ENCODE measurements around the gene NAALADL2.
"Not testable (repeated sequence)": the region's sequence is repeated elsewhere in the genome, so short reads cannot be mapped to it uniquely, and the experiment has no call there.

NAALADL2 gene

DNA sequence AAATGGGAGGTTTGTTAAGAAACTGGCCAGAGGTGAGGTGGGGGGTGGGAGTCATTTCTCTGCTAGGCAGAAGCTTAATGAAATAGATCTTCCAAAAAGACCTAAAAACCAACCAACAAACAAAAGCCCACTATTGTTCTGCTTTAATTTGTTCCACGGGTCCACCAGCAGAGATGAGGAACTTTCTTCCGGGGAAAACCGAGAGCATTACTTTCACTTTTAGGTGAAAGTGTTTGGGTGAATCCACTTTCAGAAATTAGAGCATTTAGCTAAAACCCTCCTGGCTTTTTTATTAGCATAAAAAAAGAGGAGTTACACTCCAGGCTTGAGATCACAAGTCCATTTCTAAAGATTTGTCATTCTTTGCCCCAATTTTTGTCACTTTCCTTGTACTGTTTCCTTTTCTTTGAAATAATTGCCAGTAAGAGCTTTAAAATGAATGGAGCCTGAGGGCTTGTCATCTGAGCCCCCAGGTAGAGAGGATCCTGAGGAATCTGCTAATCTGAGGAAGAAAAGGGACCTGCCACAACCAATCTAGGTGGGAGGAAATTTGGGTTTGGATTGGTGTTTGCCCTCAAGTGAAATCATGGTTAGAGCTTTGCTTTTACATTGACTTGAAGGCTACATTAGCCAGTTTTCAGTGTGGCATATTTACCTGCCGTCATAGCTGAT lies 667.6 kb downstream of the NAALADL2 start:
- no peak for DNase-seq

DNA sequence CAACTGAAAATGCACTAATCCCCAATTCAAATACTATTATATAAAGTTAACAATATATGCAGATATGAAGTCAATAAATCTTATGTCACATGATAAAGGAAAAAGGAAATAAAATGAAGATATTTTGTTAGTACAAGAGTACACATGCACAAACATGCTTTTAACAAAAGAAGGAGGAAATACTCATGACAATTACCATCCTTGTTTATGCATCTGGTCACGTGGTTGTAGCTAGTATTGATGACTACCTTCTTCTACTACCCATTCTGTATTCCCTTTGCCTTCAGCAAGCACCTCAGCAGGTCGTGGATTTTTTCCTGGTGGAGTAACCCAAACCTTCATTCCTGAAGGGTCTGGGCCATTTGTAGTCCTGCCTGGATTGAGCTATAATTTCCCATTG lies 669.6 kb downstream of the NAALADL2 start:
- DNase-seq = not testable (repeated sequence)

DNA sequence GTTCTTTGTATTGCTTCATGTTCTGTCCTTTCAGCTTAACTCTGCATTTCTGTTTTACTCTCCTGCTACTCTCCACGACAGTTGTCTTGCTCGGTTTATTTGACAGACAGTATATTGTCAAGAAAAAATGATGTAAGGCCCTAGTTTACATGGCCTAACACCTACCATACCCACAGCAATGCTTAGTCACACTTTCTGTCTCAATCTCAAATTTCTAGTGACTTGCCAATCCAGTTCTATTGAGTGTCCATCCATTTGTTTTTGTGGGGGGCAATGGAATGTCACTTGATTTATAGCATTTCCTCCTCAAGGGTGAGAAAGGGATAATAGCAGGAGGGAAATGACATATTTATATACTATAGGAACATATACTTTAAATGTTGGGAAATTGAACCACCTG lies 676.2 kb downstream of the NAALADL2 start:
- no peak for DNase-seq

GRCh38 chr3:175546115-175546514 lies 687.0 kb downstream of the NAALADL2 start:
- DNase-seq = no peak

DNA sequence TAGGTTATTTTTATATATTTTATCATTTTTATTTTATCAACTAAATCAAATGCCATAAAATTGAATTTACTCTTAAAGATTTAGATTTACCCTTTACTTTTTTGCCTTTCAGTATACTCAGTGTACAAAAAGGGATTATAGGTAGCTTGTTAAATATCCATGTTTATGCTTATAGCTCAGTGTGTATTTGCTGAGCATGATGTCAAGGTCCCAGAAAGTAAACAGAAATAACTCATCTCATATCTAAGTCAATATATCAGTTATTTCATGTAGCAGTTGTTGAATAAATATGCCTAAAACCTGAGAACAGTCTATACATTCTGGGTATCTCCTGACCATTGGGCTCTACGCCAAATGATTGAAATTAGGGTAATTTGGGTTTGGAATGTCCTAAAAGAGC lies 693.8 kb downstream of the NAALADL2 start:
- DNase-seq = no peak

DNA sequence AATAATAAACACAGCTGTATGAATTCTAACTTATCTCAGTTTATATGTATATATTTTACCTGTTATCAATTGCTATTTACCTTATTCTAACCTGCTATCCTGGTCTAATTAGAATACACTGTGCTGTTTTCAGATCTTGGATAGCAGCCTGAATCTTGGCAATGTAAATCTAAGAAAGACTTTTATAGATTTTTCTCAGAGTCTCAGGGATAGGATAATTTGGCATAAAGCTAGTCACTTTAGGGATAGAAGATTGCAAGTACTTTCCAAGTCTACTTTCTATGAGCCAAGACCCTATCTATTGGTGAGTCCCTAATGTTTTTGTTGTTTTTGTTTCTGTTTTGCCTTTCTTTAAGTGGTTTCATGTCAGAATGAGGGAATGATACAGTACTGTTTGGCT lies 695.7 kb downstream of the NAALADL2 start:
- DNase-seq = no peak

DNA sequence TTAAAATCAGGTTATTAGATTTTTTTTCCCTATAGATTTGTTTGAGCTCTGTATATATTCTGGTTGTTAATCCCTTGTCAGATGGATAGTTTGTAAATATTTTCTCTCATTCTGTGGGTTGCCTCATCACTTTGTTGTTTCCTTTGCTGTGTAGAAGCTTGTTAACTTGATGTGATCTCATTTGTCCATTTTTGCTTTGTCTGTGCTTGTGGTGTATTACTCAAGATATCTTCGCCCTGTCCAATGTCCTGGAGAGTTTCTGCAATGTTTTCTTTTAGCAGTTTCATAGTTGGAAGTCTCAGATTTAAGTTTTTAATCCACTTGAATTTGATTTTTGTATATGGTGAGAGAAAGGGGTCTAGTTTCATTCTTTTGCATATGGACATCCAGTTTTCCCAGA lies 699.1 kb downstream of the NAALADL2 start:
- no peak for DNase-seq

DNA sequence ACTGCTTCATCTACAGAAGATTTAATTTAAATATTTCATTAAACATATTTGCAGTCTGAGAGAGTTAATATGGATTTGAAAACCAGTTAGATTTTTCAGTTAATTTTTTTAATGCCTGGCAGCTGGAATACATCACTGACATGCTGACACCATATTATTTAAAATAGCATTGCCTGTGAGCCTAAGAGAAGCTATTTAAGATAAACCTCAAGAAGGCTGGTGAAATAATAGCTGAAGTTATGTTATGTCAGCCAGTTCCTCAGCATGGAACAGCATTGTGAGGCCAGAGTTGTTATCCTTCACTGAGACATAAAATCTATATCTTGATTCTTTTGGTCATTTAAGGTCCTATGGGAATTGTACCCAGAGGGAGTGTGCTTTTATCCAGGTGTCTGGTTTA lies 705.2 kb downstream of the NAALADL2 start:
- no peak for DNase-seq

DNA sequence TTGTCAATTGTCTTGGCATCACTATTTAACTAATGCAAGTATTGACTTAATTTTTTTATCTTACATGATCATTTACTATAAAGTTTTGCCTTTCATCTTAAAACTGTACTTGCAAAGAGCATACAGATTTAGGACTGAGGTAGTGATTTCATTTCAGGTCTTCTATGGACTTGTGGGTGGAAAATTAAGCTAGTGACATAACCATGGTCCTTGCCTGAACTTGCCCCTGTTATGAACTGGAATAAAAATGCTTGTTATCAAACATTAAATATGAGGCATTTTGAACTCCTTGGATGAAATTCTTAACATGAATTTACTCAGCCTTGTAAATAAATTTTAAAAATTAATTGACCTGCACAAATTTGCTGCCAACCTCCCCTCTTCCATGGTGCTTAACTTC lies 712.0 kb downstream of the NAALADL2 start:
- DNase-seq = no peak

GRCh38 chr3:175573226-175573625 lies 714.1 kb downstream of the NAALADL2 start:
- no peak for DNase-seq

DNA sequence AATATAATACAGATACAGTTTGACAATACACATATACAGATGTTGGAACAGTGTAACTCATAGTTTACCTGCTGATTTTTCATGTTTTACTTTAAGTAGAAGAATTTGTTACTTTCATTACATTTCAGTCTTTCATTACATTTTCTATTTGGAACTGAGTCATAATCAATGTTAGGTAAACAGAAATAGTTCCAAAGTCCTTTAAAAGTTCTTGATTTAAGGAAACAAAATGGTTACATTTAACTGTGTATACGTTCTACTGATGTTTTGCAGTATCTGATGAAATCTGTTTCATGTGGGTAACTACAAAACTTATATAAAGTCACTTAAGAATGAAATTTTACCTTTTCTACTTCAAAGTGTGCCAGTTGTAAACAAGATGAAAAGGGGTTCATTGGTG lies 721.2 kb downstream of the NAALADL2 start:
- DNase-seq = no peak

DNA sequence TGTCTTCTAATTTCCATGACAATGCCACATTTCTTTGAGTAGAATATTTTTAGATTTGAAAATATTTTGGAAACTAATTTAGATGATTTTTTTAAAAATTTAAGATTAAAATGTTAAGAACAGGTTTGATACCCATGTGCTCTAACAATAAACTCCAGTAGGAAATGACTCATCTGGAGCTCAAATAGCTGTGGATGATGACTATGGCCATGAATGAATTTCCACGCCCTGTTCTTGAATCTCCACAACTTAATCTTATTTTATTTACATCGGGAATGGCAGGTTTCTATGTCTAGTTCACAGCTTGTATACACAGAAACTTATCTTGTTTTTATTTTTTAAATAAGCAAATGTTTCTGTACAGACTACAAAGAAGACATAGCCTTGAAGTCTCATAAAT lies 726.8 kb downstream of the NAALADL2 start:
- DNase-seq = no peak

- DNase-seq = no peak
Observed at GRCh38 chr3:175590745-175591144, 731.6 kb downstream of the NAALADL2 start.

DNA sequence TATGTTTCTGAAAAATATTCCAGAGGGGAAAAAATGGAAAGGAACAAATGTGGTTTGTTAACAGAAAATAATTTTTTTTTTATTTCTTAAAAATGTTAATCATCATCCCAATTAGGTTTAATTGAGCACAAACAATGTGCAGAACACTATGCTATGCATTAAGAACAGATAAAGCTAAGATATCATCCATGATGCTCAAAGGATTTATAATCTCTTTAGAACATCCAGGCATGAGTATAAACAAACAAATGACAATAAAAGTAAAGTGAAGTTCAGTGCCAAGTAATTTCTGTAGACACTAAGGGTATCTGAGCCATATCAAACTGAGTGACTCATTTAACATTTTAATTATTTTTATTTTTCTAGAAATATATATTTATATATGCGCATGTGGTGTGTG lies 732.2 kb downstream of the NAALADL2 start:
- no peak for DNase-seq

DNA sequence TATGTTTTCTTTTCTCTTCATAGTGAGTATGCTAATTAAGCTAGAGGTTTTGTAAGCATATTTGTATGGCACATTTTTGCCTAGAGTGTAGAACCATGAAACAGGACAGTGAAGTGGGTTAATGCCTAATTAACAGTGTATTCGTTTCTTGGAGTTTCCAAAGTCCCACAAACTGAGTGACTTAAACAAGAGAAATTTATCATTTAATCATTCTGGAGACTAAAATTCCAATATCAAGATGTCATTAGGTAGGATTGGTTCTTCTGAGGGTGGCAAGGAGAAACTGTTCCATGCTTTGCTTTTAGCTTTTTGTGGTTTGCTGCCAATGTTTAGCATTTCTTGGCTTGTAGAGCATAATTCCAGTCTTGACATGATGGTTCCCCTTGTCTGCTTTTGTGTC lies 734.2 kb downstream of the NAALADL2 start:
- no peak for DNase-seq

GRCh38 chr3:175598740-175599139 lies 739.6 kb downstream of the NAALADL2 start:
- no peak for DNase-seq

- DNase-seq = no peak
Observed at GRCh38 chr3:175601521-175601920, 742.4 kb downstream of the NAALADL2 start.

DNA sequence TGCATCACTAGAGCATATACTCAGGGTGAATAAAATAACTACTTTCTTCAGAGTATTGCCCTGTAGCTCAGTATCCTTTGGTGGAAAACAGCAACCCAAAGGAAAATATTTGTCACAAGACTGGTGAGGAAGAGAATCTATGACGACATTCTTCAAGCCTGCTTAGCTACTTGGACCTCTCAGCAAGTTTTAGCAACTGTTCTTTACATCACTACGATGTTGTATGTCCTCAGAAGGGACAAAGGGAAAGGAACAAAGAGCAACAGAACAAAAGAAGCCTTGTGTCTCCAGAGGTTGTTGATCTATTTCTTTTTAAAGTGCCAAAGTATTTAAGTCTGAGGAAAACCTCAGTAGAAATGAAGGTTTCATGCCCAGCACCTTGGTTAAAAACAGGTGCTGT lies 746.7 kb downstream of the NAALADL2 start:
- DNase-seq = no peak

DNA sequence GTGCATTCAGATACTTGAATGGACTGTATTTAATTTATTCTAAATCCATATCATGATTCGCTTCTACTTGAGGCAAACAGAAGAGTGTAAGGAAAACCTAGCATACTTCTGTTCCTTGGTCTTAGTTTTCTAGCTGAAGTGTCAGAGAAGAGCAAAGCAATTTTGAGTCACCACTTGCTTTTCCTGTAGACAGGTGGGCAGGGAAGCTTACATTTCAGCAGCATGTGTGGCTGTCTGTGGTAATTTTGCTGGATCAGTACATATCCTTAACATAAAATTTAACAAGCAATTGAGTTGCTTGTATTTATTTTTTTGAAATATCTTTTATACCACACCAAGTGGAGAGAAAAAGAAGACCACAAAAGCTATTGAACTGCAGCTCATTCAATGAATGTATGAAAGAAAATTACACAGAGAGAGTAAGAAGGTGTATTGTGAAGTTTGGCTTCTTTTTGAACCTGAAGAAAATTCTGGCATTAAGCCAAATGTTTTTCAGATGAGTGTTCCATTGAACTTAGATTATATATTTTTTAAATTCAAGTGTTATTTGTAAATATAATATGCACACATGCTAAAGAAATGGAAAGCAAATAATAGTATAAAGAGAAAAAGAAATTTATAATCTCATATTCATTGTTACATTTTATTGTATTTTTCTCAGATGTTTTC lies 747.6 kb downstream of the NAALADL2 start:
- no peak for DNase-seq

DNA sequence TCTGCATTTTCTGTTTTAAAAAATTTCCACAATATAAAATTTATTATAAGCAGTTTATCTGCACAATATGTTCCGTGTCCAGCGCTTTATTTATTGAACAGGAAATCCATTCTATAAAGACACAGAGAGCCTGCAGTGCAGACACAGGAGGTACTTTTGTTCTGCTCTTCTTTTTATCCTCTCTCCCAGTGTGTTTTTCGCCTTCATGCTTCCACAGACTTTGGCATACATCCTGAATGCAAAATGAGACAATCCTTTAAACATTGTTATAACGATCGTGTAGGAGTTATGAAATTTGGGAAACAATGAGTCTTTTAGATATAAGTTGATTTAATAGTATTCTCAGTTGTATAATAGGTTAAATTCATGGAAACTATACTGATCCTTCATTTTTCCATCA lies 749.2 kb downstream of the NAALADL2 start:
- no peak for DNase-seq

DNA sequence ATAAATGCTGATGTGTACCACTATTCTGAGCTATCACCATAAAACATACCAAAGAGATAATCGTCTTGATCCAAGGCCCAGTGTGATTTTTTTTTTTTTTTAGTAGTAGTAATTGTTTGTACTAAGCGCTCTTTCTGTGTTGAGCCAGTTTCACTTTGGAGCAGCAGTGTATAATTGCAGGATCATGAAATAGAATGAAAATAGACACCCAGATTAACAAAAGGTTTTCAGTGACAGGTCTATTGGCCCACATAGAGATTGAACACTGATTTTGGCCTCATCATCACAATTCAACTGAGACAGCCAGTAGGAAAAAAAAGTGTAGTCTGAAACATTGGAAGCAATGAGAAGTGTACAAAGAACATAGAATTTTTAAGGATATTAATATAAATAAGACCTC lies 749.8 kb downstream of the NAALADL2 start:
- DNase-seq = no peak

GRCh38 chr3:175612487-175613196 lies 753.5 kb downstream of the NAALADL2 start:
- DNase-seq = no peak

GRCh38 chr3:175614107-175614506 lies 755.0 kb downstream of the NAALADL2 start:
- DNase-seq = not testable (repeated sequence)

DNA sequence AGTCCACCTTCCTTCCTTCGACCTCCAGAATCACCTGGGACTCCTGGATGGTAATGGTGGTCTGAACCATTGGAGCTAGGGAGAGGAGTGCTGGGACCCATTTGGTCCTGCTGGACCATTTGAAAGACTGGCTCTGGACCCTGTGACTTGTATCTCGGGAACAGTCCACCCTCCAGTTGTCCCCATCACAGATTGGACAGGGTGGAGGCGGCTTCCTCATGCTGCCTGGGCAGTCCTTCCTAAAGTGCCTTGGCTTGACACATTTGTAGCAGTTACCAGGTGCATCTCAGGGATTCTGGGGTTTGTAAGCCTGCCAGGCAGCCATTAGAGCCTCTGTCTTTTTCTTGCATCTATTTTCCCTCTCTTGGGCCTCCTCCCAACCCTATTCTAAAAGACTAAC lies 758.1 kb downstream of the NAALADL2 start:
- DNase-seq = no peak

Data from NCI-H1694 treated with DMSO at 0.1 percent for 48 hours (cell line).